Fibroblast of gingiva (primary cell): ENCODE measurements around the gene OPCML.

ENCODE experiments used
- DNase-seq: peaks from one replicate; pipeline ENCODE4 v3.0.0-alpha.2; 2011; ENCODE audit warnings: low read depth

The OPCML gene

GRCh38 chr11:133034929-133035328 lies 497.4 kb downstream of the OPCML start:
- no peak for DNase-seq

- no peak for DNase-seq
Observed at GRCh38 chr11:133029107-133029506, 503.2 kb downstream of the OPCML start.

GRCh38 chr11:133026952-133027351 lies 505.3 kb downstream of the OPCML start:
- DNase-seq, result no peak

- DNase-seq, result no peak
Observed at GRCh38 chr11:133024301-133024700, 508.0 kb downstream of the OPCML start.

- no peak for DNase-seq
Observed at GRCh38 chr11:133023232-133023631, 509.1 kb downstream of the OPCML start.

- DNase-seq, result no peak
Observed at GRCh38 chr11:133021553-133021952, 510.7 kb downstream of the OPCML start.

- DNase-seq, result no peak
Observed at GRCh38 chr11:133020372-133020714, 512.0 kb downstream of the OPCML start.

- DNase-seq, result no peak
Observed at GRCh38 chr11:133019545-133020371, 512.5 kb downstream of the OPCML start.

GRCh38 chr11:133015457-133015856 lies 516.8 kb downstream of the OPCML start:
- DNase-seq, result no peak

GRCh38 chr11:133014337-133014736 lies 518.0 kb downstream of the OPCML start:
- no peak for DNase-seq

GRCh38 chr11:133012803-133013202 lies 519.5 kb downstream of the OPCML start:
- DNase-seq, result no peak

GRCh38 chr11:133011604-133012003 lies 520.7 kb downstream of the OPCML start:
- no peak for DNase-seq

- no peak for DNase-seq
Observed at GRCh38 chr11:133007027-133007584, 525.2 kb downstream of the OPCML start.

- no peak for DNase-seq
Observed at GRCh38 chr11:133004369-133004768, 527.9 kb downstream of the OPCML start.

- no peak for DNase-seq
Observed at GRCh38 chr11:132999516-132999915, 532.8 kb downstream of the OPCML start.

- no peak for DNase-seq
Observed at GRCh38 chr11:132999031-132999430, 533.3 kb downstream of the OPCML start.

GRCh38 chr11:132997396-132997795 lies 534.9 kb downstream of the OPCML start:
- DNase-seq, result no peak

- DNase-seq, result no peak
Observed at GRCh38 chr11:132994966-132995365, 537.3 kb downstream of the OPCML start.

GRCh38 chr11:132993991-132994502 lies 538.3 kb downstream of the OPCML start:
- DNase-seq, result no peak

GRCh38 chr11:132992838-132993631 lies 539.3 kb downstream of the OPCML start:
- no peak for DNase-seq

GRCh38 chr11:132988411-132988810 lies 543.9 kb downstream of the OPCML start:
- DNase-seq, result no peak

GRCh38 chr11:132987936-132988335 lies 544.4 kb downstream of the OPCML start:
- DNase-seq, result no peak

GRCh38 chr11:132983641-132983978 lies 548.7 kb downstream of the OPCML start:
- no peak for DNase-seq
